SK-N-DZ (cell line): ENCODE measurements around the gene LAG3.

ENCODE experiments used
- DNase-seq: peaks from one replicate; pipeline ENCODE4 v3.0.0-alpha.2; 2015; ENCODE audit warnings: low spot score

The LAG3 gene

GRCh38 chr12:6822426-6823135, 50.3 kb downstream of the LAG3 start:
- no peak for DNase-seq

- no peak for DNase-seq
Measured at GRCh38 chr12:6823182-6824084, 51.1 kb downstream of the LAG3 start.

GRCh38 chr12:6824085-6824775, 51.9 kb downstream of the LAG3 start:
- DNase-seq: no peak

- DNase-seq: no peak
Measured at GRCh38 chr12:6824901-6825381, 52.6 kb downstream of the LAG3 start.

GRCh38 chr12:6825398-6826124, 53.2 kb downstream of the LAG3 start:
- peak; percentile 92 for DNase-seq

- no peak for DNase-seq
Measured at GRCh38 chr12:6826125-6826733, 53.9 kb downstream of the LAG3 start.

GRCh38 chr12:6826734-6827436, 54.6 kb downstream of the LAG3 start:
- DNase-seq: peak; percentile 45

- DNase-seq: peak; percentile 96
Measured at GRCh38 chr12:6827437-6827911, 55.2 kb downstream of the LAG3 start.
